Ishikawa (cell line): Measurements from ENCODE around the gene EGFL7.

Experiments used
- MAX ChIP-seq: IDR thresholded peaks from 2 replicates; pipeline ENCODE4 v1.6.1; 2012
- RAD21 ChIP-seq: IDR thresholded peaks from 2 replicates; pipeline ENCODE4 v1.6.1; 2012; ENCODE audit warnings: low read depth
- TCF12 ChIP-seq: IDR thresholded peaks from 2 replicates; pipeline ENCODE4 v1.6.1; 2012; ENCODE audit warnings: low read depth

- TF ChIP-seq TCF12, result no peak
- TF ChIP-seq MAX, result no peak
- TF ChIP-seq RAD21, result no peak
Observed at GRCh38 chr9:136658849-136659535, 3.7 kb upstream of the EGFL7 start.
